Tibial nerve (tissue), 4 donors: ENCODE results near the gene RNU6-1. TPM values are rescaled to one million over a fixed set of nuclear protein-coding genes. Genes with fewer than 3 reads are reported as not detected.

Experiments
- DNase-seq, 2 donors: peaks; one replicate each; pipeline ENCODE4 v3.0.0-alpha.2; 2019; ENCODE audit warnings: low spot score in 2 of 2
- H3K27ac ChIP-seq, 4 donors: fragments of 200-600 bp; sonication (generic) in 3 of 4; one replicate each; pipeline ENCODE4 v1.5.1; 2017 to 2019; ENCODE audit warnings: mild to moderate bottlenecking in 1 of 4
- H3K27me3 ChIP-seq, 2 donors: fragments of 200-600 bp; sonication (generic) in 1 of 2; one replicate each; pipeline versions ENCODE4 v1.5.1 to v1.6.0; 2017 to 2019
- H3K36me3 ChIP-seq, 3 donors: fragments of 200-600 bp; sonication (generic); one replicate each; pipeline ENCODE4 v1.5.1; 2018 to 2019
- H3K4me1 ChIP-seq, 4 donors: fragments of 200-600 bp; sonication (generic) in 3 of 4; one replicate each; pipeline ENCODE4 v1.5.1; 2017 to 2019
- H3K4me3 ChIP-seq, 4 donors: fragments of 200-600 bp; sonication (generic) in 3 of 4; one replicate each; pipeline ENCODE4 v1.5.1; 2017 to 2019; ENCODE audit warnings: mild to moderate bottlenecking in 1 of 4, moderate library complexity in 1 of 4
- H3K9me3 ChIP-seq, 4 donors: fragments of 200-600 bp; sonication (generic) in 3 of 4; one replicate each; pipeline ENCODE4 v1.5.1; 2017 to 2019
- EP300 ChIP-seq, 2 donors: sonication (generic); formaldehyde crosslinking; IDR thresholded peaks; one replicate each; pipeline ENCODE4 v1.6.1; 2017; ENCODE audit warnings: antibody characterized with exemption in 2 of 2, mild to moderate bottlenecking in 1 of 2
- POLR2A ChIP-seq, 2 donors: fragments of 450-650 bp; IDR thresholded peaks; one replicate each; pipeline ENCODE4 v1.6.1; 2017; ENCODE audit warnings: antibody characterized with exemption in 2 of 2, mild to moderate bottlenecking in 2 of 2, moderate library complexity in 2 of 2
- WGBS, 2 donors: methylation state at CpG; one replicate each; pipeline ENCODE4 v1.1.5; 2018; 5-methylcytosine and 5-hydroxymethylcytosine counted together
- total RNA-seq, 4 donors: library from RNA; depleted of rRNA; stranded (reverse); fragments of >200 nt; gene quantifications; one replicate each; pipeline ENCODE4 v1.1.0, GENCODE V29; 2016
- TF ChIP-seq, protein P1 (sequence below), 5 experiments: fragments of 200-600 bp in 3 of 5; fragments of 450-650 bp in 2 of 5; sonication (generic) in 3 of 5; IDR thresholded peaks; one replicate each; pipeline ENCODE4 v1.5.1; 2016 to 2019; ENCODE audit warnings: antibody characterized with exemption in 5 of 5, mild to moderate bottlenecking in 3 of 5, moderate library complexity in 2 of 5

RNU6-1 gene
- total RNA-seq, 4 donors from 2014 or later = not detected

DNA sequence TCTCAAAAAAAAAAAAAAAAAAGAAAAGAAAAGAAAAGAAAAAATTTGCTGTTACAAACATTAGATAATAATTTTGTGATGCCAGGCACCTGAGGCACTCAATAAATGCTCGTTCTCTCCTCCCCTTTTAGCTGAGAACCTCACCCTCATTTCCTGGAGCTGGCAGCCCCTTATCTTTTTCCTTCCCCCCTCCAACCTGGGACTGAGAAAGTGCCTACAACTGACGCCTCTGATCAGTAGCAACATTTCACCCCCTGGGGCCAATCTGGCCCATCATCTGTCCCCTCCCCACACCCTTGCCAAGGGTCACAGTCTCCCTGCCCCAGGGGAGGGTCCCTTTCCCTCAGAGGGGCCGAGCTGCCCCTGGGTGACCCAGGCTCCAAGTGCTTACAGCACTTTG lies 12.6 kb upstream of the RNU6-1 start:
- Histone ChIP-seq H3K4me3 (no peak overlapping the region), H3K9me3 (no peaks in the 10 kb centered on the region), H3K27ac (no peak overlapping the region), H3K4me1 (peaks cover 0 to 6% (median 0%) of the 10 kb centered on the region in 4 donors), H3K27me3 (no peaks in the 10 kb centered on the region), H3K36me3 (no peaks in the 10 kb centered on the region)
- no peak for DNase-seq
- WGBS, 2 donors = 72 to 80% methylated on average over 3 of the region's 3 CpGs
- TF ChIP-seq, protein P1, sequence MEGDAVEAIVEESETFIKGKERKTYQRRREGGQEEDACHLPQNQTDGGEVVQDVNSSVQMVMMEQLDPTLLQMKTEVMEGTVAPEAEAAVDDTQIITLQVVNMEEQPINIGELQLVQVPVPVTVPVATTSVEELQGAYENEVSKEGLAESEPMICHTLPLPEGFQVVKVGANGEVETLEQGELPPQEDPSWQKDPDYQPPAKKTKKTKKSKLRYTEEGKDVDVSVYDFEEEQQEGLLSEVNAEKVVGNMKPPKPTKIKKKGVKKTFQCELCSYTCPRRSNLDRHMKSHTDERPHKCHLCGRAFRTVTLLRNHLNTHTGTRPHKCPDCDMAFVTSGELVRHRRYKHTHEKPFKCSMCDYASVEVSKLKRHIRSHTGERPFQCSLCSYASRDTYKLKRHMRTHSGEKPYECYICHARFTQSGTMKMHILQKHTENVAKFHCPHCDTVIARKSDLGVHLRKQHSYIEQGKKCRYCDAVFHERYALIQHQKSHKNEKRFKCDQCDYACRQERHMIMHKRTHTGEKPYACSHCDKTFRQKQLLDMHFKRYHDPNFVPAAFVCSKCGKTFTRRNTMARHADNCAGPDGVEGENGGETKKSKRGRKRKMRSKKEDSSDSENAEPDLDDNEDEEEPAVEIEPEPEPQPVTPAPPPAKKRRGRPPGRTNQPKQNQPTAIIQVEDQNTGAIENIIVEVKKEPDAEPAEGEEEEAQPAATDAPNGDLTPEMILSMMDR (IDR thresholded peaks at IDR 0.05) = no peak
- TF ChIP-seq EP300 (IDR thresholded peaks at IDR 0.05) = no peak
- TF ChIP-seq POLR2A (IDR thresholded peaks at IDR 0.05) = no peak

DNA sequence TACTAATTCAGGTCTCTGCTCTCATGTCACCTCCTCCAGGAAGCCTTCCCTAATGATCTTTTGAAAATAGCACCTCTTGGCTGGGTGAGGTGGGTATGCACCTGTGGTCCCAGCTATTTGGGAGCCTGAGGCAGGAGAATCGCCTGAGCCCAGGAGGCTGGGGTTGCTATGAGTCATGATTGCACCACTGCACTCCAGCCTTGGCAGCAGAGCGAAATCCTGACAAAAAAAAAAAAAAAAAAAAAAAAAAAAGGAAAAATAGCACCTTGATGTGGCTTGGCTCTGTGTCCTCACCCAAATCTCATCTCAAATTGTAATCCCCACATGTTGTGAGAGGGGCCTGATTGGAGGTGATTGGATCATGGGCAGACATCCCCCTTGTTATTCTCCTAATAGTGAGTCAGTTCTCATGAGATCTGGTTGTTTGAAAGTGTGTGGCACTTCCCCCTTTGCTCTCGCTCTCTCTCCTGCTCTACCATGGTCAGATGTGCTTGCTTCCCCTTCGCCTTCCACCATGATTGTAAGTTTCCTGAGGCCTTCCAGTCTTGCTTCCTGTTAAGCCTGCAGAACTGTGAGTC lies 11.2 kb upstream of the RNU6-1 start:
- H3K27me3 ChIP-seq = no peaks in the 10 kb centered on the region
- no peaks in the 10 kb centered on the region for H3K9me3 ChIP-seq
- TF ChIP-seq EP300 (IDR thresholded peaks at IDR 0.05) (no peak), POLR2A (IDR thresholded peaks at IDR 0.05) (no peak)
- TF ChIP-seq, protein P1 (IDR thresholded peaks at IDR 0.05) = no peak
- H3K36me3 ChIP-seq = no peaks in the 10 kb centered on the region
- WGBS, 2 donors = 72 to 76% methylated on average over 4 of the region's 4 CpGs
- peaks cover 0 to 6% (median 0%) of the 10 kb centered on the region in 4 donors for H3K4me1 ChIP-seq
- H3K27ac ChIP-seq = no peak overlapping the region
- DNase-seq = no peak
- no peak overlapping the region for H3K4me3 ChIP-seq

- Histone ChIP-seq H3K27me3 (no peaks in the 10 kb centered on the region), H3K36me3 (no peaks in the 10 kb centered on the region), H3K9me3 (no peaks in the 10 kb centered on the region), H3K27ac (no peak overlapping the region), H3K4me3 (no peak overlapping the region), H3K4me1 (peaks cover 0 to 6% (median 0%) of the 10 kb centered on the region in 4 donors)
- TF ChIP-seq, protein P1 (IDR thresholded peaks at IDR 0.05) = no peak
- TF ChIP-seq EP300 (IDR thresholded peaks at IDR 0.05) (no peak), POLR2A (IDR thresholded peaks at IDR 0.05) (no peak)
- 48 to 53% methylated on average over 7 of the region's 7 CpGs for WGBS, 2 donors
- DNase-seq = no peak
Measured at GRCh38 chr15:67850336-67850735, 10.5 kb upstream of the RNU6-1 start.

DNA sequence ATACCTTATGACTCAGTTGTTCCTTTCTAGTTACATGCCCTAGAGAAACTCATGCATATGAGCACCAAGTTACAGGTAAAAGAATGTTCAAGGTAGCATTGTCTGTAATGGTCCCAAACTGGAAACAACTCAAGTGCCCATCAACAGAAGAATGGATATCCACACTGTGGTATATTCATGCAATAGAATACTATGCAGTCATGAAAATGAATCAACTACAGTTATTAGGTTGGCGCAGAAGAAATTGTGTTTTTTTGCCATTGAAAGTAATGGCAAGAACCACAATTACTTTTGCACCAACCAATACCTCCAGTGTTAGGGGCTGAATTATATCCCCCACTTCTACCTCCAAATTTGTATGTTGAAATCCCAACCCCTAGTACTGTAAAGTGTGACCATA lies 9.7 kb upstream of the RNU6-1 start:
- Histone ChIP-seq H3K4me1 (peaks cover 0 to 8% (median 2%) of the 10 kb centered on the region in 4 donors), H3K36me3 (no peaks in the 10 kb centered on the region), H3K27ac (no peak overlapping the region), H3K4me3 (no peak overlapping the region), H3K27me3 (no peaks in the 10 kb centered on the region), H3K9me3 (no peaks in the 10 kb centered on the region)
- WGBS, 2 donors = 91 to 100% methylated on average over 1 of the region's 1 CpG
- TF ChIP-seq POLR2A (IDR thresholded peaks at IDR 0.05) (no peak), EP300 (IDR thresholded peaks at IDR 0.05) (no peak)
- TF ChIP-seq, protein P1 (IDR thresholded peaks at IDR 0.05) = no peak
- DNase-seq = no peak

- H3K27me3 ChIP-seq = no peaks in the 10 kb centered on the region
- H3K36me3 ChIP-seq = no peaks in the 10 kb centered on the region
- DNase-seq = no peak
- H3K4me3 ChIP-seq = no peak overlapping the region
- H3K9me3 ChIP-seq = no peaks in the 10 kb centered on the region
- peak overlapping the region in 2 of 4 donors; percentile 13 to 97 for H3K27ac ChIP-seq
- 90 to 91% methylated on average over 5 of the region's 5 CpGs for WGBS, 2 donors
- TF ChIP-seq EP300 (IDR thresholded peaks at IDR 0.05) = no peak
- TF ChIP-seq, protein P1 (IDR thresholded peaks at IDR 0.05) = no peak
- H3K4me1 ChIP-seq = peaks cover 0 to 37% (median 15%) of the 10 kb centered on the region in 4 donors
Measured at GRCh38 chr15:67845974-67846373, 6.1 kb upstream of the RNU6-1 start.
